Parathyroid adenoma (tissue), 2 donors: ENCODE data around the gene TUBD1.
"Not testable (repeated sequence)": the region's sequence is repeated elsewhere in the genome, so short reads cannot be mapped to it uniquely, and the experiment has no call there.

ENCODE experiments used
- H2AFZ ChIP-seq: fragments of 300-600 bp; sonication (generic); one replicate; pipeline ENCODE4 v1.7.0; 2017; ENCODE audit warnings: antibody characterized with exemption, mild to moderate bottlenecking
- H3K27ac ChIP-seq: fragments of 300-600 bp; sonication (generic); one replicate; pipeline ENCODE4 v1.7.0; 2017
- H3K27me3 ChIP-seq: fragments of 300-600 bp; sonication (generic); one replicate; pipeline ENCODE4 v1.7.0; 2017; ENCODE audit warnings: low read length; ENCODE audit not compliant: control insufficient read depth, insufficient read depth
- H3K36me3 ChIP-seq: fragments of 300-600 bp; sonication (generic); one replicate; pipeline ENCODE4 v1.7.0; 2017; ENCODE audit warnings: low read length; ENCODE audit not compliant: control insufficient read depth, insufficient read depth
- H3K4me1 ChIP-seq: fragments of 300-600 bp; sonication (generic); one replicate; pipeline ENCODE4 v1.7.0; 2017; ENCODE audit warnings: control low read depth
- H3K4me2 ChIP-seq: fragments of 300-600 bp; sonication (generic); one replicate; pipeline ENCODE4 v1.7.0; 2017; ENCODE audit warnings: low read length
- H3K4me3 ChIP-seq: fragments of 300-600 bp; sonication (generic); one replicate; pipeline ENCODE4 v1.7.0; 2017; ENCODE audit warnings: low read depth, low read length
- H3K79me2 ChIP-seq: fragments of 300-600 bp; sonication (generic); one replicate; pipeline ENCODE4 v1.7.0; 2017; ENCODE audit warnings: control low read depth
- H3K9ac ChIP-seq: fragments of 300-600 bp; sonication (generic); one replicate; pipeline ENCODE4 v1.7.0; 2017; ENCODE audit warnings: mild to moderate bottlenecking
- H3K9me3 ChIP-seq: fragments of 300-600 bp; sonication (generic); one replicate; pipeline ENCODE4 v1.7.0; 2017; ENCODE audit warnings: low read length; ENCODE audit not compliant: control insufficient read depth
- CTCF ChIP-seq: fragments of 300-600 bp; sonication (generic); IDR thresholded peaks from one replicate; pipeline ENCODE4 v1.7.0; 2017; ENCODE audit warnings: antibody characterized with exemption, mild to moderate bottlenecking
- donor health status: primary hyperparathyroidism.

The TUBD1 gene

GRCh38 chr17:59874376-59874775, 18.4 kb downstream of the TUBD1 start:
- Histone ChIP-seq H3K4me3 (no peak overlapping the region), H3K4me2 (no peak overlapping the region), H3K9ac (no peak overlapping the region), H2AFZ (no peak overlapping the region), H3K27ac (no peak overlapping the region), H3K4me1 (peaks cover 2% of the 10 kb centered on the region), H3K36me3 (no peaks in the 10 kb centered on the region), H3K9me3 (no peaks in the 10 kb centered on the region), H3K79me2 (no peaks in the 10 kb centered on the region), H3K27me3 (no peaks in the 10 kb centered on the region)
- no peak for TF ChIP-seq CTCF

GRCh38 chr17:59873414-59873813, 19.3 kb downstream of the TUBD1 start:
- H3K4me2 ChIP-seq, H3K4me1 ChIP-seq, H2AFZ ChIP-seq, H3K4me3 ChIP-seq, H3K79me2 ChIP-seq, H3K9ac ChIP-seq, H3K27ac ChIP-seq, H3K9me3 ChIP-seq, H3K36me3 ChIP-seq, H3K27me3 ChIP-seq: not testable (repeated sequence)

- TF ChIP-seq CTCF, result no peak
- H3K9ac ChIP-seq, result no peak overlapping the region
- no peaks in the 10 kb centered on the region for H3K79me2 ChIP-seq
- no peaks in the 10 kb centered on the region for H3K27me3 ChIP-seq
- no peak overlapping the region for H2AFZ ChIP-seq
- peaks cover 2% of the 10 kb centered on the region for H3K4me1 ChIP-seq
- H3K9me3 ChIP-seq, result no peaks in the 10 kb centered on the region
- no peak overlapping the region for H3K4me3 ChIP-seq
- no peaks in the 10 kb centered on the region for H3K36me3 ChIP-seq
- H3K4me2 ChIP-seq, result no peak overlapping the region
- no peak overlapping the region for H3K27ac ChIP-seq
Measured at GRCh38 chr17:59872351-59872750, 20.4 kb downstream of the TUBD1 start.

- no peak overlapping the region for H3K9ac ChIP-seq
- no peaks in the 10 kb centered on the region for H3K36me3 ChIP-seq
- peak overlapping the region; percentile 4 for H3K27ac ChIP-seq
- H3K4me2 ChIP-seq, result no peak overlapping the region
- no peaks in the 10 kb centered on the region for H3K9me3 ChIP-seq
- H3K4me1 ChIP-seq, result peaks cover 2% of the 10 kb centered on the region
- no peak for TF ChIP-seq CTCF
- H3K79me2 ChIP-seq, result no peaks in the 10 kb centered on the region
- no peaks in the 10 kb centered on the region for H3K27me3 ChIP-seq
- no peak overlapping the region for H3K4me3 ChIP-seq
- H2AFZ ChIP-seq, result peak overlapping the region; percentile 30
Measured at GRCh38 chr17:59870482-59870881, 22.3 kb downstream of the TUBD1 start.

GRCh38 chr17:59869941-59870218, 22.9 kb downstream of the TUBD1 start:
- Histone ChIP-seq H3K4me2 (no peak overlapping the region), H3K27ac (no peak overlapping the region), H3K36me3 (no peaks in the 10 kb centered on the region), H3K79me2 (no peaks in the 10 kb centered on the region), H3K9ac (no peak overlapping the region), H3K27me3 (no peaks in the 10 kb centered on the region), H2AFZ (no peak overlapping the region), H3K4me3 (no peak overlapping the region), H3K4me1 (peaks cover 2% of the 10 kb centered on the region), H3K9me3 (no peaks in the 10 kb centered on the region)
- no peak for TF ChIP-seq CTCF
